NCI-H2227 (cell line): ENCODE results near the gene METAP2.

ENCODE experiments used
- DNase-seq: peaks from one replicate; lab custom pipeline; 2025; ENCODE audit not compliant: unreplicated experiment; lab: John Stamatoyannopoulos, UW

Gene METAP2

GRCh38 chr12:95509300-95509699, 35.3 kb downstream of the METAP2 start:
- DNase-seq, result no peak

DNA sequence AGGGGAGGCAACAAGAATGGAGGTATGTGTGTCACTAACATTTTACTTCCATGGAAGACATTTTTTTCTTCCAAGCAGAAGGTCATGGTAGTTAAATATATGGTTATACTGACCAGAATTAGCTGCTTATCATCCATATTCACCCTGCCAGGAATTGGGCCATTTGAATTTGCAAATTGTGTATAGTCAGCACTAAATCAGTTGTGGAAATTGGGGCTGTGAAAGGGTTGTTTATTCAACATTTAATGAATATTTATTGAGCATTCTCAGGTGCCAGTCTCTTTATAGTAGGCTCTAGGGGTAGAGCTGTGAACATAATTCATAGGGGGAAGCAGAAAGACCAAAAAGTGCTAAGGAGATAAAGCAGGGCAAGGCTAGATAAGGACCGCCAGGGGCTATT, 38.0 kb downstream of the METAP2 start:
- no peak for DNase-seq

- no peak for DNase-seq
These were observed 39.6 kb downstream of the METAP2 start for GRCh38 chr12:95513599-95513998.

DNA sequence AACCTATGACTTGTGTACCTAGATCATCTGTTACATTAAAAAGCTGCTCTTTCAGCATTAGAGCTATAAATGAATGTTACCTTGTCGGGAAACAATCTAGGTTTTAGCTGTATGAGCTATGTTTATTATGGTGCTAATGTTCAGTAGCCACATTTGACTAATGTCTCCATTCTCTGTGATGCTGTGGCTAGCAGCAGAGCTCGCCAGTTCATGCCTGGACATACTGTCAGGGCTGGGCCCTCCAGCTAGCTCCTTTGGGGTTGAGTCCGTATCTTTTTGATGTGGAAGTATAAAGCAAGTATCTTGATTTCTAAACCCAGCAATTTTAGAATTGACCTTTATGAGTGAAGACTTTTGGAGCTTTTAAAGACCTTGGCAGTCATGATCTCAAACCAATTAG, 41.2 kb downstream of the METAP2 start:
- DNase-seq, result no peak

- no peak for DNase-seq
These were observed 42.8 kb downstream of the METAP2 start for GRCh38 chr12:95516757-95517156.

DNA sequence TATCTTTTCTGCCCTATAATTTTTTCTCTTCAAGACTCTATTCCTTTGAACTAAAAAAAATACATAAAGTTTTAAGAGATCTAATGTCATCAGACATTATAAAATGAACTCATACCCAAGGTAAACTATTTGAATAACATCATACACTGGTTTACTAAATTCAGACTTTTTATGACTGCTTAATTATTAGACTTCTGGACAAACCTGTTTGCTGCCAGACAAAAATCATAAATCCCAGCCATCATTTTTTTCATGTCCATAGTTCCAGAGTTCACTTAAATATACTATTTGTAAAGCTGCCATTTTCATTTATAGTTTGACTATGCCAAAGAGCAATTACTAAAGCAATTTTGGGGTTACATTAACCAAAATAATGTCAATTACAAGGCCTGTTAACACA, 43.3 kb downstream of the METAP2 start:
- no peak for DNase-seq

DNA sequence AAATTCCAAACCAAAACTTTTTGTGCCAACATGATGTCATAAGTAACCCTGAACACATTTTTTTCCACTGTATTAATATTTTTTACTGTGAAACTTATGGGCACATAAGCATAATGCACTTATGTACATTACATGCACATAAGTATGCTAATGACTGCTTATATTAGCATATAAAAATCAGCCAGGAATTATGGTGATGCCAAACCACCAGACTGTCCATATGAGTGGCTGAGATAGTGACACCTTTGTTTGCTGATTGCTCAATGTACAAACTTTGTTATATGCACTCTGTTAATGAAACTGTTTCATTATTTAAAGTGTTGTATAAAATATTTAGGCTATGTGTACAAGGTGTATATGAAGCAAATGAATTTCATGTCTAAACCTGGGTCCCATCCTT, 45.0 kb downstream of the METAP2 start:
- DNase-seq, result no peak

- DNase-seq, result no peak
These were observed 46.9 kb downstream of the METAP2 start for GRCh38 chr12:95520816-95521215.

DNA sequence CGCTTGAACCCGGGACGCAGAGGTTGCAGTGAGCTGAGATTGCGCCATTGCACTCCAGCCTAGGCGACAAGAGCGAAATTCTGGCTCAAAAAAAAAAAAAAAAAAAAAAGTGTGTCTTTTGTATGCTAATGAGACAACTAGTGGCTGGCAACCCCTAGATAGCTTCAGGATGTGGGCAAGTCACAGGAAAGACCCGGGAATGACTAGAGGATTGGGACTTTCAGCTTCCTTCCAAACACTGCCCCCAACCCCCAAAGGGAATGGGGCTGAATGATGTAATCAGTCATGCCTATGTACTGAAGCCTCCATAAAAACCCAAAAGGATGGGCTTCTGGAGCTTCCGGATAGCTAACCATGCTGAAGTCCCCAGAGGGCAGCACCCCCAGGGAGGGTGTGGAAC, 48.7 kb downstream of the METAP2 start:
- no peak for DNase-seq

GRCh38 chr12:95528431-95528830, 54.5 kb downstream of the METAP2 start:
- DNase-seq, result no peak

DNA sequence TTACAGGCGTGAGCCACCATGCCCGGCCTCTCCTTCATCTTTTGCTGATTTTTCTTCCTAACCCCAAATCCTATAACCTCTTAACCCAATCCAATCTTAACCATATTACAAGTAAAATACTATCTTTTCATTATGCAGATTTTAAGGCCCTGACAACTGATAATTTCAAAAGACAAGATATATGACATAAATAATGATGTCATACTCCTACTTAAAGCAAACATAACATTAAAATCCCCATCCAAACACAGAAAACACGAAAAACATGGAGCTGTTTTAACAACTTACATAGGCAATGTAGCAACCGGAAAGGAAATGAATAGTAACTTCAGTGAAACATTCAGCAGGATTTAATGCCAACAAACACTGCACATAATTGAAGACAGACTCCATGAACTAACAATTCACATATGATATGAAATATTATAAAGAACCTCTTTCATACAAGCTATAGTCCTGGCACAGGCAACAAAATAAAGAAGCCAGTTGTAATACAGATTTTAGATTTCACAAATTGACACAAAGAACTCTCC, 55.8 kb downstream of the METAP2 start:
- DNase-seq, result no peak

DNA sequence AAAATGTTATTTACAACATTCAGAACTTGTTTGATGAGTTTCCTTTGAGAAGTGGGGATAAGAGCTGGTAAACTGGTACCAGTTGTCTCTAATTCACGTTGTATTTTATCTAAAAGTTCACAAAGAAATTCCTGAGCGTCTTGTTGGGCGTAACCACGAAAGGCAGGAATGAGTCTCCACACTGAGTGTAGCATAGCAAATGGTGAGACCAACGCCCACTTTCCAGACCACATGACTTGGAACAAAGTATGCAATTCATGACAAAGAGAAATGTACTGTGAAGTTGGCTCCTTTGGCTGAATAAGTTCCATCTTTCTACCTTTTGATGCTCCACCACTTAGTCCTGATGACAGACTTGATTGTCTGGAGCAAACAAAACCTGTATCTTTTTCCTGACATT, 58.9 kb downstream of the METAP2 start:
- no peak for DNase-seq

DNA sequence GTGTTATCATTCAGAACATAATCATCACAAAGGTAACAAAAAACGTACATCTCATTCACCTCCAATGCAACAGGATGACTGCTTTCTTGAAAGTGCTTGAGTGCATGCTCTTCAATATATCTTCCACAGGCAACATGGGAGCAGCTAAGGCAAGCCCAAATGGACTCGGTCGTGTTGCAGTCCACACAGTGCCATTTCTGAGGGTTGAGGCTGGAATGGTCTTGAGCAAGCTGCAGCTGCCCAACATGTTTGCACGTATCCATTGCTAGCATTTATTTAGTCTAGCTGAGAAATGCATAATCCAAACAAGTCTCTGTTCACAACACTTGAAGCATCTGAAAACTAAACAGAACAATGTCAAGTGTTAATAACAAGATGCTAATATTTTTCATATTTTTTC, 60.0 kb downstream of the METAP2 start:
- no peak for DNase-seq

DNA sequence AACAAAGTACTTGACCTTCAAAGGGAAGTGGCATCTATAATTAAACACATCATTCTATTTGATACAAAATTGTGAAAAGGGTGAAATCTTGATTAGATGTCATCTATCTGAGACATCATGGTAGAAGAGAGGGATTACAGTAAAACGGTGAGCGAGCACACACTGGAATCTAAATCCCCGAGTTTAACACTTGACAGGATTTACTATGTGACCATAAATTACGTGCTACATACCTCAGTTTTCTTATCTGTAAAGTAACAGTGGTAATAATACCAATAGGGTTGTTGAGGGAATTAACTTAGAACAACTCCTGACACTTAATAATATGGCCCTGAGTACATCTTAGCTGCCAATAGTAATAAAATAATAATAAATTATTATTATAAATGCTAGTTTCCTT, 64.1 kb downstream of the METAP2 start:
- DNase-seq, result no peak

GRCh38 chr12:95538656-95539055, 64.7 kb downstream of the METAP2 start:
- no peak for DNase-seq

DNA sequence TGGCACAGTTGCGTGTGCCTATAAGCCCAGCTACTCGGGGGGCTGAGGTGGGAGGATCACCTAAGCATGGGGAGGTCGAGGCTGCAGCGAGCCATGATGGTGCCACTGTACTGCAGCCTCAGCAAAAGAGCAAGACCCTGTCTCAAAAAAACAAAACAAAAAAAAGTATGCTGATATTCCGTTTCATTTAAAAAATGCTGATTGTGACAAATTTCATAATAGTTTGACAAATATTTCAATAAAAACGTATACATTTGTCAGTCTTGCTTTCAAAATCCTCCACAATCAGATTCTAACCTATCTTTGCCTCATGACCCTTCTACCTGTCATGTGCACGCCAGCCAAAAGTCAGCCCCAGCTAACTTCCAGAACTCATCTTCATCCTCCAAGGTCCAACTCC, 67.5 kb downstream of the METAP2 start:
- DNase-seq, result no peak

GRCh38 chr12:95543305-95543704, 69.4 kb downstream of the METAP2 start:
- DNase-seq, result no peak

GRCh38 chr12:95544756-95545155, 70.8 kb downstream of the METAP2 start:
- no peak for DNase-seq

- DNase-seq, result no peak
These were observed 71.4 kb downstream of the METAP2 start for GRCh38 chr12:95545303-95545702.

- DNase-seq, result peak; percentile 85
These were observed 72.0 kb downstream of the METAP2 start for GRCh38 chr12:95545731-95546490.

GRCh38 chr12:95546491-95546813, 72.5 kb downstream of the METAP2 start:
- DNase-seq, result no peak

DNA sequence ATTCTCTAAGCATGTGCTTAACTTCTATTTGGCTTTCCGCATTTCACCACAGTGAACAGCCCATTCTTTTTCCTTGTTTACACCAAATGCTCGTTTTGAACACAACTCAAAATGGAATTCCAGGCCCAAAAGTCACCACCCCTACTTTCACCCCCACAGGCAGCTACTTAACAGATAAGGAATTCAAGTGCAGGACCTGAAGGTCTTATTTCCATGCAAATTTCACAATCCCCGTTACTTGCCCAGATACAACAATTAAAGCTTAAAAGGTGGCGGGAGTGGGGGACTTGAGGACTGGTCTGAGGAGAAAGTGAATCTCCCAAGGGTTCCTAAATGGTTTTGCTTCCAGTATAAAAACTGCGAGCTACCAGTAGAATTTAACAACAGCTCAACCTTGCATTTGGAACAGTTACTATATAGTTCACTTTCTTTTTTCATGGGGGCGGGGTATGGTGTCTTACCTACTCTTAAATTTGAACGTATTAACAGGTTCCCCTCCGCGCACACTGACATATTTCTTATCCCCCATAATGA, 73.6 kb downstream of the METAP2 start:
- DNase-seq, result no peak

- peak; percentile 43 for DNase-seq
These were observed 74.1 kb downstream of the METAP2 start for GRCh38 chr12:95548056-95548538.
